Thymus (tissue), 11 donors: ENCODE results near the gene THOC1. TPM values are rescaled to one million over a fixed set of nuclear protein-coding genes. Genes with fewer than 3 reads are reported as not detected.

ENCODE experiments used
- DNase-seq, 9 donors: peaks; one replicate each; pipeline ENCODE4 v3.0.0-alpha.2; 2013; ENCODE audit warnings: low spot score in 9 of 9, low read depth in 6 of 9, missing footprints in 1 of 9
- H3K27ac ChIP-seq, 2 donors: one replicate each; pipeline ENCODE4 v1.5.1; 2013; ENCODE audit warnings: control low read depth in 1 of 2, low read depth in 1 of 2, low read length in 1 of 2, mild to moderate bottlenecking in 1 of 2, moderate library complexity in 1 of 2
- H3K27me3 ChIP-seq, 2 donors: one replicate each; pipeline ENCODE4 v1.5.1; 2013; ENCODE audit warnings: low read length in 1 of 2; ENCODE audit not compliant: control insufficient read depth in 2 of 2, insufficient read depth in 1 of 2
- H3K36me3 ChIP-seq, 2 donors: one replicate each; pipeline ENCODE4 v1.5.1; 2013; ENCODE audit warnings: low read length in 1 of 2, mild to moderate bottlenecking in 1 of 2, moderate library complexity in 1 of 2; ENCODE audit not compliant: control insufficient read depth in 2 of 2, insufficient read depth in 2 of 2
- H3K4me1 ChIP-seq, 2 donors: one replicate each; pipeline ENCODE4 v1.5.1; 2013; ENCODE audit warnings: low read length in 2 of 2; ENCODE audit not compliant: control insufficient read depth in 2 of 2, insufficient read depth in 2 of 2
- H3K4me3 ChIP-seq, 2 donors: one replicate each; pipeline ENCODE4 v1.5.1; 2013; ENCODE audit warnings: low read length in 2 of 2, control low read depth in 1 of 2, mild to moderate bottlenecking in 1 of 2
- H3K9me3 ChIP-seq, 2 donors: one replicate each; pipeline ENCODE4 v1.5.1; 2013; ENCODE audit warnings: low read length in 1 of 2, mild to moderate bottlenecking in 1 of 2; ENCODE audit not compliant: control insufficient read depth in 2 of 2, insufficient read depth in 1 of 2
- WGBS: extraction: QIAGEN DNeasy Blood & Tissue Kit; methylation state at CpG from one replicate; pipeline ENCODE4 v1.1.7; 2013; 5-methylcytosine and 5-hydroxymethylcytosine counted together
- polyA plus RNA-seq: library from polyadenylated mRNA; stranded (reverse); fragments of 200-250 nt; gene quantifications from one replicate; pipeline ENCODE4 v1.2.3, GENCODE V29; 2013
- total RNA-seq: library from RNA; stranded (reverse); fragments of 120-200 nt; gene quantifications from one replicate; pipeline ENCODE4 v1.2.4, GENCODE V29; 2013
- donor health status: healthy.

THOC1 gene
- total and polyA plus RNA-seq, 2 donors, result 45.3 to 90.5 TPM

DNA sequence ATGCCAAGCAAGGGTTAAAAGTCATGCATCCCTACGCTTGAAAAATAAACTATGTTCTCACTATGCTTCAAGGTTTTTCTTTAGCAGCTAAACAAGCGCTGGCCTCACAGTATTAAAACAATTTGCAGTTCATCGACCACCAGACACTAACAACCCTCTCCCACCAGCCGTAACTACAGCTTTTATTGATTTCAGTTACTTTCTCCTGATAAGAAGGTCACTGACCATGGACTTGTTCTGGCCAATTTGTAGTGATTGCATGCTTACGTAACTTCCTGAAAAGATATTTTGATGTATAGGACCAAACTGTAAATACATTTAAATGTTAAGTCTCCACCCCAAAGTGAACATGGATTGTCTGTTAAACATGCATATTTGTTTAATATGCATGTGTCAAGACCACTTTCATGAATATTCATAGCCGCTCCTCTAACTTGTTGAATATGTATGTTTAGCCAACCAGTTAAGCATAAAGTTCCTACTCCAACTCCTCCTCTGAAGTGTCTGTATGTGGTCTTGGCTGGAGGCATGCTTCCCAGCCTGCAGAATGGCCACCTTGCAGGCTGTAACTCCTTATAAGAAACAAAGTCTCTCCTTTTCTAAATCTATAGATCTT is 1.7 kb upstream of the THOC1 start:
- H3K27me3 ChIP-seq, result no peaks in the 10 kb centered on the region
- H3K27ac ChIP-seq, result no peak overlapping the region
- H3K4me1 ChIP-seq, result peaks cover 8 to 10% of the 10 kb centered on the region in 2 donors
- DNase-seq, result no peak
- H3K36me3 ChIP-seq, result peaks cover 0 to 3% of the 10 kb centered on the region in 2 donors
- 98% methylated on average over 6 of the region's 6 CpGs for WGBS
- H3K4me3 ChIP-seq, result no peak overlapping the region
- H3K9me3 ChIP-seq, result no peaks in the 10 kb centered on the region

DNA sequence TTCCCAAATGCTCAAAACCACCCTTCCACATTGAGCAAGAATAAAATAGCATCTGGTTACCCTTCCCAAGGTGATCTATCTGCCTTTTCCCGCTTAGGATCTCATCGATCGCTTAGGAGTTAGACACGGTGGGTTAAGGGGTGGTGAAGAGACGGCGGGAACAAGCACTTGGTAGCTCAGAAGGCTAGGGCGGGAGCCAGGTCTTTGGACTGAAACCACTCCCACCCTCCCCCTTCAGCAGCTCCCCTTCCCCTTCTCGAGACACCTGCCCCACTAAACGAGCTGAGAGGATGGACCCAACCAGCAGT is 513 bp downstream of the THOC1 start:
- Histone ChIP-seq H3K27me3 (no peaks in the 10 kb centered on the region), H3K4me3 (peak overlapping the region; percentile 93 to 97), H3K36me3 (peaks cover 3 to 12% of the 10 kb centered on the region in 2 donors), H3K9me3 (no peaks in the 10 kb centered on the region), H3K4me1 (peaks cover 8 to 10% of the 10 kb centered on the region in 2 donors), H3K27ac (peak overlapping the region; percentile 89 to 94)
- DNase-seq, result peak in 2 of 9 donors; percentile 13 to 30
- WGBS, result under 1% methylated on average over 9 of the region's 9 CpGs

DNA sequence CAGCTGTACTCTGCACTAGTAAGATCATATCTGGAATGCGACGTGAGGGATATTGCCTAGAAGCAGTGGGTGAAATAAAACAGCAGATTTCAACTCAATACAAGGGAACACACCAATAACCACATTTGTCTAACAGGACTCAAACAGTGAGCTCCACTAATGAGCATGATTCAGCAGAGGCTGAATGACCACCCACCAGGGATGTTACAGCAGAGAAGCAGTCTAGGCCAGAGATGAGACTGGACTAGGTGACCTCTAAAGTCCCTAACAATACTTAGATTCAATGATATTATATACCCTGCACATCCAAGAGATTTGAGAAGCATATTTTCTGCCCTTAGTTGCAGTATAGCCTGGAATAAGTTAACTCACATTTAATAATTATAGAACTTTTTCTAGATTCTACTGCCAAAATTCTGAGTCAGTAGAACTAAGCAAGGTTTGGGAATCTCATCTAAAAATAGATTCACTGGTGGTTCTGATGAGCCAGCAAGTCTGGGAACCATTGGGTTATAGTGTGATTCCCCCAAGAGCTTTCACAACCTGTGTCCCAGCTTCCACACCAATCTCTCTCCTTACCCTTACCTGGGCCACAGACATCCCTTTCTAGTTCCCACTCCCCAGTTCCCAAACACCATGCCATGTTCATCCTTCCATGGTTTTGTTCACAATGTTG is 6.3 kb downstream of the THOC1 start:
- Histone ChIP-seq H3K4me1 (no peaks in the 10 kb centered on the region), H3K27ac (no peak overlapping the region), H3K4me3 (no peak overlapping the region), H3K9me3 (no peaks in the 10 kb centered on the region), H3K27me3 (no peaks in the 10 kb centered on the region), H3K36me3 (peaks cover 10 to 32% of the 10 kb centered on the region in 2 donors)
- WGBS, result 96% methylated on average over 2 of the region's 2 CpGs
- DNase-seq, result no peak

DNA sequence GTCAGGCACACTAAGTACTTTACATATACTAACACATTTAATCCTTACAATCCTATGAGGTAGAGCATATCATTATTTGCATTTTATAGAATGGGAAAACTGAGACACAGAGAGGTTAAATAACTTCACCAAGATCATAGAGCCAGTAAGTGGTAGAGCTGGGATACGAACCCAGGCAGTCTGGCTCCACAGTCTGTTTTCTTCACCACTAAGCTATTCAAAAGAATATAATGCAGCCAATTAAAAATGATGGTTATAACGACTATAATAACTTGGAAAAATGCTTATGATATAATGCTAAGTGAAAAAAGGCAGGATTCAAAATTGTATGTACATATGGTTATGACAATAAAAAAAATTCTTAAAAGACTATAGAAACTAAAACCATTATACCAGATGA is 7.3 kb downstream of the THOC1 start:
- Histone ChIP-seq H3K36me3 (peaks cover 12 to 39% of the 10 kb centered on the region in 2 donors), H3K4me3 (no peak overlapping the region), H3K27me3 (no peaks in the 10 kb centered on the region), H3K9me3 (no peaks in the 10 kb centered on the region), H3K4me1 (no peaks in the 10 kb centered on the region), H3K27ac (no peak overlapping the region)
- no peak for DNase-seq
- WGBS, result 93% methylated on average over 2 of the region's 2 CpGs

DNA sequence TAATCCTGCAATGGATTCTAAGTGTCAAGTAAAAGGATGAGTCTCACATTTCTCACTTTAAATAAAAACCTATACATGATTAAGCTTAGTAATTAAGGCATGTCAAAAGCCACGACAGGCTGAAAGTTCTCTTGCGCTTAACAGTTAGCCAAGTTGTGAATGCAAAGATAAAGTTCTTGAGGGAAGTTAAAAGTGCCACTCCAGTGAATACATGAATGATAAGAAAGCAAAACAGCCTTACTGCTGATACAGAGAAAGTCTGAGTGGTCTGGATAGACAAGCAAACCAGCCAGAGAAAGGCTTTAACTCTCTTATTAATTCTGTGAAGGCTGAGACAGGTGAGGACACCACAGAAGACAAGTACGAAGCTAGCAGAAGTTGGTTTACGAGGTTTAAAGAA is 12.7 kb downstream of the THOC1 start:
- H3K4me3 ChIP-seq, result no peak overlapping the region
- H3K27ac ChIP-seq, result no peak overlapping the region
- no peaks in the 10 kb centered on the region for H3K9me3 ChIP-seq
- H3K36me3 ChIP-seq, result peaks cover 23 to 49% of the 10 kb centered on the region in 2 donors
- no peaks in the 10 kb centered on the region for H3K27me3 ChIP-seq
- 97% methylated on average over 4 of the region's 4 CpGs for WGBS
- no peak for DNase-seq
- no peaks in the 10 kb centered on the region for H3K4me1 ChIP-seq

DNA sequence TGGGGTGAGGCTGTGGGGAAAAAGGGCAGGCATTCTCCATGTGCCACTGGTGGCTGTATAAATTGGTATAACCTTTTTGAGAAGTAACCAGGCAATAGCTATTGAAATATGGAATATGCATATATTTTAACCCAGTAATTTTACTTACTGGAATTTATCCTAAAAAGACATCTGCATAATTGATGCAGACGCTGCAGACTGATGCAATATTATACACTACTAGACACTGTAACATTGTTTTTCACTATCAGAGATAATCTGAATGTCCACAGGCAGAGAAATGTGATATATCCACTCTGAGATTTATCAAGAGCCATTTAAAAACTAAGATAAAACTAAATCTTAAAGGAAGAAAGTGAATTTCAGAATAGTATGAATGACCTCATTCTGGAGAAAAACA is 14.7 kb downstream of the THOC1 start:
- Histone ChIP-seq H3K9me3 (no peaks in the 10 kb centered on the region), H3K27ac (no peak overlapping the region), H3K36me3 (peaks cover 25 to 48% of the 10 kb centered on the region in 2 donors), H3K4me3 (no peak overlapping the region), H3K27me3 (no peaks in the 10 kb centered on the region), H3K4me1 (no peaks in the 10 kb centered on the region)
- DNase-seq, result no peak
- 99% methylated on average over 1 of the region's 1 CpG for WGBS

DNA sequence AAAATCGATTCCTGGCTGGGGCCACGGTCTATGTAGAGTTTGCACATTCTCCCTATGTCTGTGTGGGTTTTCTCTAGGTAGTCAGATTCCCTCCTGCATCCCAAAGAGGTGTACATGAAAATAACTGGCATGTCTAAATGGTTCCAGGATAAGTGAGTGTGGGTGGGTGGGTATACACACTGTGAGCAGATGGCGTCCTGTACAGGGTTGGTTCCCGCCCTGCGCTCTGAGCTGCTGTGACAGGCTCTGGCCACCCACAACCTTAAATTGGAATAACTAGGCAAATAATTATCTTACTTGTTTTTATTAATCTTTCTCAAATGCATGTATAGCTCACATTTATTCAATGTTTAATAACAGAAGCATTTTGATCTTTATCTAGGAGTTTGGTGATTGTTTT is 16.3 kb downstream of the THOC1 start:
- no peaks in the 10 kb centered on the region for H3K4me1 ChIP-seq
- H3K4me3 ChIP-seq, result no peak overlapping the region
- no peak overlapping the region for H3K27ac ChIP-seq
- no peak for DNase-seq
- no peaks in the 10 kb centered on the region for H3K9me3 ChIP-seq
- 98% methylated on average over 5 of the region's 5 CpGs for WGBS
- no peaks in the 10 kb centered on the region for H3K27me3 ChIP-seq
- peaks cover 24 to 51% of the 10 kb centered on the region in 2 donors for H3K36me3 ChIP-seq

DNA sequence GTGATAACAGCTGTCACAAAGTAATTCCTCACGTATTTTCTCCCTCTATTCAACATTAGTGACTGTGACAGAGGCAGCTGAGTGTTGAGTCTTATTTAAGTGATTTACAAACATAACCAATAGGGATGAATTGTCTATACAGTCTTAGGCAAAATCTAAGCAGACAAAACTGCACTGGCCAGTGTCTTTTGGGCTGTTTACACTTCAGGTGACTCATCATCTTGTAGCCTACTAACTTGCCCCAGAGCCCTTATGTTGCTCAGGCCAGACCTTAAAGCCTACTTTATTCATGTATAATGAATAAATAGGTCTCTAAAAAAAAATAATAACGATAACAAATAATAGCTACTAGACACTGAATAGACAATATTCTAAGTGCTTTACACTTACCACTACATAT is 17.2 kb downstream of the THOC1 start:
- no peaks in the 10 kb centered on the region for H3K27me3 ChIP-seq
- DNase-seq, result no peak
- H3K4me1 ChIP-seq, result no peaks in the 10 kb centered on the region
- H3K9me3 ChIP-seq, result no peaks in the 10 kb centered on the region
- peaks cover 20 to 45% of the 10 kb centered on the region in 2 donors for H3K36me3 ChIP-seq
- H3K4me3 ChIP-seq, result no peak overlapping the region
- WGBS, result 98% methylated on average over 2 of the region's 2 CpGs
- H3K27ac ChIP-seq, result no peak overlapping the region

DNA sequence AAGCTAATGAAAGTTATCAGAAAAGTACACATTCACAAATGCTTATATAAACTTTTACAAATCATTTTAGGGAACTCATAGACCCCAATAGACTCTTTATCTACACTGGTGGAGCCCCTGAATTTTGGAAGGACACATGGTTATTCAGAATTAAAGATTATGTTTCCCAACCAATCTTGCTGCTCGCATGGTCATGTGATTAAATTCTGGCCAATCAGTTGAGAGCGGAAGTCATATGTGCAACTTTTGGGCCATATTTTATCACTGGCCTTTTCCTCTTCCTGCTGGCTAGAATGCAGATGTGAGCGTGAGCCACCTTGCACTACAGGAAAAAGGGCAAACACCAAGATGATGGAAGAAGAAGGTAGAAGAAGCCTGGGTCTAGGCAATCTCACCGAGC is 19.8 kb downstream of the THOC1 start:
- H3K27ac ChIP-seq, result no peak overlapping the region
- peaks cover 17 to 58% of the 10 kb centered on the region in 2 donors for H3K36me3 ChIP-seq
- no peaks in the 10 kb centered on the region for H3K9me3 ChIP-seq
- WGBS, result 98% methylated on average over 4 of the region's 4 CpGs
- DNase-seq, result no peak
- H3K27me3 ChIP-seq, result no peaks in the 10 kb centered on the region
- H3K4me1 ChIP-seq, result no peaks in the 10 kb centered on the region
- no peak overlapping the region for H3K4me3 ChIP-seq
